K562 (cell line): ENCODE measurements around the gene COQ7. TPM values are rescaled to one million over a fixed set of nuclear protein-coding genes. Genes with fewer than 3 reads are reported as not detected.

Experiments
- BACH1 ChIP-seq: fragments of 200-800 bp; sonication (Bioruptor generic); IDR thresholded peaks from 2 replicates; pipeline ENCODE4 v1.6.1; 2016; ENCODE audit warnings: missing genetic modification characterization, missing compliant biosample characterization
- MAZ ChIP-seq, 2 experiments: fragments of 450-650 bp in 1 of 2; sonication (generic) in 1 of 2; formaldehyde crosslinking; IDR thresholded peaks in 1 of 2; conservative IDR thresholded peaks in 1 of 2; 2 replicates each; pipeline versions ENCODE4 v1.4.0 to v1.5.0; 2020; ENCODE audit warnings: mild to moderate bottlenecking in 1 of 2, missing genetic modification reagents in 1 of 2
- MYC ChIP-seq, 2 experiments: fragments of 250-450 bp in 1 of 2; sonication (Bioruptor Pico) in 1 of 2; IDR thresholded peaks; 2 replicates each; pipeline versions ENCODE4 v1.5.1 to v1.6.1; 2012 to 2021; ENCODE audit warnings: low read depth in 2 of 2, borderline replicate concordance in 1 of 2, improper control_type of control experiment in 1 of 2, low read length in 1 of 2, mild to moderate bottlenecking in 1 of 2, moderate library complexity in 1 of 2
- RAD51 ChIP-seq: fragments of 450-650 bp; IDR thresholded peaks from 2 replicates; pipeline ENCODE4 v1.7.1; 2016; ENCODE audit warnings: low read depth, mild to moderate bottlenecking, borderline replicate concordance
- ZNF311 ChIP-seq: fragments of 250-450 bp; sonication (Bioruptor Pico); IDR thresholded peaks from 2 replicates; pipeline ENCODE4 v1.4.0; 2020; ENCODE audit warnings: mild to moderate bottlenecking, moderate library complexity
- polyA plus RNA-seq, 8 experiments: library from polyadenylated mRNA; depleted of rRNA in 4 of 8; stranded (reverse) in 5 of 8; unstranded in 3 of 8; fragments of >200 nt; fragmentation: Nextera tagmentation in 2 of 8; fragmentation: Illumina TruSeq in 1 of 8; extraction: Ambion mirVana in 2 of 8; extraction: Trizol in 1 of 8; gene quantifications; 2 replicates each; pipeline versions ENCODE4 v1.2.1 to v1.2.3, GENCODE V29; 2011 to 2014; ENCODE audit warnings: inconsistent platforms in 1 of 8, missing spikeins in 1 of 8
- total RNA-seq, 7 experiments: library from RNA; depleted of rRNA in 6 of 7; stranded (reverse); fragments of >200 nt in 6 of 7; fragmentation: Illumina TruSeq in 2 of 7; extraction: Trizol in 2 of 7; gene quantifications; 2 replicates each; pipeline versions ENCODE4 v1.2.1 to v1.2.3, GENCODE V29; 2011 to 2021; ENCODE audit warnings: low replicate concordance in 1 of 7
- TF ChIP-seq, protein P1 (sequence below): fragments of 450-650 bp; IDR thresholded peaks from 2 replicates; pipeline ENCODE4 v1.6.1; 2016; ENCODE audit warnings: mild to moderate bottlenecking, moderate library complexity
- TF ChIP-seq, protein P2 (sequence below): fragments of 450-650 bp; IDR thresholded peaks from 2 replicates; pipeline ENCODE4 v1.6.1; 2017; ENCODE audit warnings: antibody characterized with exemption, mild to moderate bottlenecking

The COQ7 gene
- total and polyA plus RNA-seq, 9 of the 15 experiments (the other 6 are each of a cell fraction or from before 2014, with no cell fraction given): 2.3 to 26.1 (median 15.2) TPM

DNA sequence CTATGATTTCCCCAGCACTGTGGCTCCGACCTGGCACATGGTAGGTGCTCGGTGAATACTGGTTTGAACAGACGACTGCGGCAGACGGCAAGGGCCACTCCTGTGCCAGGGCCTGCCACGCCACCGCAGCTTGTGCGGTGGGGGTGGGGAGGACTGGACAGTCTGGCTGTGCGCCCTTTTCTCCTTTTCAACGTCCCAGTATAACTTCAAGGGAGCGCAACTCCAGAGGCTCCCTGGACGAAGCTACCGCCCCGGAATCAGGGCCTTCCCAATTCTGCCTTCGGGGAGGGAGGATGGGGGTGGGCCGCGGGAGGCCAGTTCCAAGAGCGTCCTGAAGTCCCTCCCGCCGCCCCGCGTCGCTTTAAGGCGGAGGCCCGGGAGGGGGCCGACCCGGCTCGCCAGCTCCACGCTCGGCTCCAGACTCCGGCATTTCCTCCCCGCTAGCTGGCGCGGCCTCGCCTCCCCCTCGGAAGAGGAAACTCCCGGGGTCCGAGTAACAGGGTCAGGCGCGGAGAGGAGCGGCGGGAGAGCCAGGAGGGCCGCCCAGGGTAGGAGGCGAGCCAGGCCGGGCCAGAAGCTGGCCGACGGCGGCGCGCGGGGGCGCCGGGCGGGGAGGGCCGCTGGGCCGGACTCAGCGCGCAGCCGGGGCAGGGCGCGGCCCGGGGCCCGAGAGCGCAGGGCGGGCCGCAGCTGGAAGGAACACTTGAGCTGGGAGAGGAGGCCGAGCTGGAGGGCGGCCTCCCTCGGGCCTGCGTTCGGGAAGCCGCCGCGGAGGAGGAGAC, 46.4 kb downstream of the COQ7 start, which contains the start of gene ITPRIPL2 (continued):
- TF ChIP-seq, protein P1, sequence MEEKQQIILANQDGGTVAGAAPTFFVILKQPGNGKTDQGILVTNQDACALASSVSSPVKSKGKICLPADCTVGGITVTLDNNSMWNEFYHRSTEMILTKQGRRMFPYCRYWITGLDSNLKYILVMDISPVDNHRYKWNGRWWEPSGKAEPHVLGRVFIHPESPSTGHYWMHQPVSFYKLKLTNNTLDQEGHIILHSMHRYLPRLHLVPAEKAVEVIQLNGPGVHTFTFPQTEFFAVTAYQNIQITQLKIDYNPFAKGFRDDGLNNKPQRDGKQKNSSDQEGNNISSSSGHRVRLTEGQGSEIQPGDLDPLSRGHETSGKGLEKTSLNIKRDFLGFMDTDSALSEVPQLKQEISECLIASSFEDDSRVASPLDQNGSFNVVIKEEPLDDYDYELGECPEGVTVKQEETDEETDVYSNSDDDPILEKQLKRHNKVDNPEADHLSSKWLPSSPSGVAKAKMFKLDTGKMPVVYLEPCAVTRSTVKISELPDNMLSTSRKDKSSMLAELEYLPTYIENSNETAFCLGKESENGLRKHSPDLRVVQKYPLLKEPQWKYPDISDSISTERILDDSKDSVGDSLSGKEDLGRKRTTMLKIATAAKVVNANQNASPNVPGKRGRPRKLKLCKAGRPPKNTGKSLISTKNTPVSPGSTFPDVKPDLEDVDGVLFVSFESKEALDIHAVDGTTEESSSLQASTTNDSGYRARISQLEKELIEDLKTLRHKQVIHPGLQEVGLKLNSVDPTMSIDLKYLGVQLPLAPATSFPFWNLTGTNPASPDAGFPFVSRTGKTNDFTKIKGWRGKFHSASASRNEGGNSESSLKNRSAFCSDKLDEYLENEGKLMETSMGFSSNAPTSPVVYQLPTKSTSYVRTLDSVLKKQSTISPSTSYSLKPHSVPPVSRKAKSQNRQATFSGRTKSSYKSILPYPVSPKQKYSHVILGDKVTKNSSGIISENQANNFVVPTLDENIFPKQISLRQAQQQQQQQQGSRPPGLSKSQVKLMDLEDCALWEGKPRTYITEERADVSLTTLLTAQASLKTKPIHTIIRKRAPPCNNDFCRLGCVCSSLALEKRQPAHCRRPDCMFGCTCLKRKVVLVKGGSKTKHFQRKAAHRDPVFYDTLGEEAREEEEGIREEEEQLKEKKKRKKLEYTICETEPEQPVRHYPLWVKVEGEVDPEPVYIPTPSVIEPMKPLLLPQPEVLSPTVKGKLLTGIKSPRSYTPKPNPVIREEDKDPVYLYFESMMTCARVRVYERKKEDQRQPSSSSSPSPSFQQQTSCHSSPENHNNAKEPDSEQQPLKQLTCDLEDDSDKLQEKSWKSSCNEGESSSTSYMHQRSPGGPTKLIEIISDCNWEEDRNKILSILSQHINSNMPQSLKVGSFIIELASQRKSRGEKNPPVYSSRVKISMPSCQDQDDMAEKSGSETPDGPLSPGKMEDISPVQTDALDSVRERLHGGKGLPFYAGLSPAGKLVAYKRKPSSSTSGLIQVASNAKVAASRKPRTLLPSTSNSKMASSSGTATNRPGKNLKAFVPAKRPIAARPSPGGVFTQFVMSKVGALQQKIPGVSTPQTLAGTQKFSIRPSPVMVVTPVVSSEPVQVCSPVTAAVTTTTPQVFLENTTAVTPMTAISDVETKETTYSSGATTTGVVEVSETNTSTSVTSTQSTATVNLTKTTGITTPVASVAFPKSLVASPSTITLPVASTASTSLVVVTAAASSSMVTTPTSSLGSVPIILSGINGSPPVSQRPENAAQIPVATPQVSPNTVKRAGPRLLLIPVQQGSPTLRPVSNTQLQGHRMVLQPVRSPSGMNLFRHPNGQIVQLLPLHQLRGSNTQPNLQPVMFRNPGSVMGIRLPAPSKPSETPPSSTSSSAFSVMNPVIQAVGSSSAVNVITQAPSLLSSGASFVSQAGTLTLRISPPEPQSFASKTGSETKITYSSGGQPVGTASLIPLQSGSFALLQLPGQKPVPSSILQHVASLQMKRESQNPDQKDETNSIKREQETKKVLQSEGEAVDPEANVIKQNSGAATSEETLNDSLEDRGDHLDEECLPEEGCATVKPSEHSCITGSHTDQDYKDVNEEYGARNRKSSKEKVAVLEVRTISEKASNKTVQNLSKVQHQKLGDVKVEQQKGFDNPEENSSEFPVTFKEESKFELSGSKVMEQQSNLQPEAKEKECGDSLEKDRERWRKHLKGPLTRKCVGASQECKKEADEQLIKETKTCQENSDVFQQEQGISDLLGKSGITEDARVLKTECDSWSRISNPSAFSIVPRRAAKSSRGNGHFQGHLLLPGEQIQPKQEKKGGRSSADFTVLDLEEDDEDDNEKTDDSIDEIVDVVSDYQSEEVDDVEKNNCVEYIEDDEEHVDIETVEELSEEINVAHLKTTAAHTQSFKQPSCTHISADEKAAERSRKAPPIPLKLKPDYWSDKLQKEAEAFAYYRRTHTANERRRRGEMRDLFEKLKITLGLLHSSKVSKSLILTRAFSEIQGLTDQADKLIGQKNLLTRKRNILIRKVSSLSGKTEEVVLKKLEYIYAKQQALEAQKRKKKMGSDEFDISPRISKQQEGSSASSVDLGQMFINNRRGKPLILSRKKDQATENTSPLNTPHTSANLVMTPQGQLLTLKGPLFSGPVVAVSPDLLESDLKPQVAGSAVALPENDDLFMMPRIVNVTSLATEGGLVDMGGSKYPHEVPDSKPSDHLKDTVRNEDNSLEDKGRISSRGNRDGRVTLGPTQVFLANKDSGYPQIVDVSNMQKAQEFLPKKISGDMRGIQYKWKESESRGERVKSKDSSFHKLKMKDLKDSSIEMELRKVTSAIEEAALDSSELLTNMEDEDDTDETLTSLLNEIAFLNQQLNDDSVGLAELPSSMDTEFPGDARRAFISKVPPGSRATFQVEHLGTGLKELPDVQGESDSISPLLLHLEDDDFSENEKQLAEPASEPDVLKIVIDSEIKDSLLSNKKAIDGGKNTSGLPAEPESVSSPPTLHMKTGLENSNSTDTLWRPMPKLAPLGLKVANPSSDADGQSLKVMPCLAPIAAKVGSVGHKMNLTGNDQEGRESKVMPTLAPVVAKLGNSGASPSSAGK: 0 out of 2 replicates have a peak, but pooled peaks have one; percentile 27
- TF ChIP-seq RAD51 (no peak), MYC (IDR thresholded peaks at IDR 0.05; ENCODE audit: low read depth, low read length) (0 out of 2 replicates have a peak, but pooled peaks have one; percentile 12), MYC (CRISPR knock-in tag; IDR thresholded peaks at IDR 0.05; ENCODE audit: borderline replicate concordance, low read depth) (no peak), BACH1 (tag) (no peak), ZNF311 (CRISPR knock-in tag) (no peak), MAZ (CRISPR knock-in tag; conservative IDR thresholded peaks at IDR 0.05 in 1 of 2, IDR thresholded peaks at IDR 0.05 in 1 of 2) (peak; percentile 53 to 83; a peak in 3 of 4 replicates)
- TF ChIP-seq, protein P2, sequence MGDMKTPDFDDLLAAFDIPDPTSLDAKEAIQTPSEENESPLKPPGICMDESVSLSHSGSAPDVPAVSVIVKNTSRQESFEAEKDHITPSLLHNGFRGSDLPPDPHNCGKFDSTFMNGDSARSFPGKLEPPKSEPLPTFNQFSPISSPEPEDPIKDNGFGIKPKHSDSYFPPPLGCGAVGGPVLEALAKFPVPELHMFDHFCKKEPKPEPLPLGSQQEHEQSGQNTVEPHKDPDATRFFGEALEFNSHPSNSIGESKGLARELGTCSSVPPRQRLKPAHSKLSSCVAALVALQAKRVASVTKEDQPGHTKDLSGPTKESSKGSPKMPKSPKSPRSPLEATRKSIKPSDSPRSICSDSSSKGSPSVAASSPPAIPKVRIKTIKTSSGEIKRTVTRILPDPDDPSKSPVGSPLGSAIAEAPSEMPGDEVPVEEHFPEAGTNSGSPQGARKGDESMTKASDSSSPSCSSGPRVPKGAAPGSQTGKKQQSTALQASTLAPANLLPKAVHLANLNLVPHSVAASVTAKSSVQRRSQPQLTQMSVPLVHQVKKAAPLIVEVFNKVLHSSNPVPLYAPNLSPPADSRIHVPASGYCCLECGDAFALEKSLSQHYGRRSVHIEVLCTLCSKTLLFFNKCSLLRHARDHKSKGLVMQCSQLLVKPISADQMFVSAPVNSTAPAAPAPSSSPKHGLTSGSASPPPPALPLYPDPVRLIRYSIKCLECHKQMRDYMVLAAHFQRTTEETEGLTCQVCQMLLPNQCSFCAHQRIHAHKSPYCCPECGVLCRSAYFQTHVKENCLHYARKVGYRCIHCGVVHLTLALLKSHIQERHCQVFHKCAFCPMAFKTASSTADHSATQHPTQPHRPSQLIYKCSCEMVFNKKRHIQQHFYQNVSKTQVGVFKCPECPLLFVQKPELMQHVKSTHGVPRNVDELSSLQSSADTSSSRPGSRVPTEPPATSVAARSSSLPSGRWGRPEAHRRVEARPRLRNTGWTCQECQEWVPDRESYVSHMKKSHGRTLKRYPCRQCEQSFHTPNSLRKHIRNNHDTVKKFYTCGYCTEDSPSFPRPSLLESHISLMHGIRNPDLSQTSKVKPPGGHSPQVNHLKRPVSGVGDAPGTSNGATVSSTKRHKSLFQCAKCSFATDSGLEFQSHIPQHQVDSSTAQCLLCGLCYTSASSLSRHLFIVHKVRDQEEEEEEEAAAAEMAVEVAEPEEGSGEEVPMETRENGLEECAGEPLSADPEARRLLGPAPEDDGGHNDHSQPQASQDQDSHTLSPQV: peak; percentile 47; the same call in 1 of the 2 replicates
